Mucosa of descending colon (tissue), 3 donors: ENCODE data around the gene SREK1. TPM values are rescaled to one million over a fixed set of nuclear protein-coding genes. Genes with fewer than 3 reads are reported as not detected.

ENCODE experiments used
- ATAC-seq: fragments of 200-7000 bp; cut with Tn5 transposase; one replicate; pipeline ENCODE4 v1.9.1; 2020; ENCODE audit warnings: mild to moderate bottlenecking, moderate library complexity
- DNase-seq, 3 donors: peaks; one replicate each; pipeline ENCODE4 v3.0.0-alpha.2; 2020
- H3K36me3 ChIP-seq: fragments of 200-600 bp; one replicate; pipeline ENCODE4 v1.8.0; 2021; ENCODE audit warnings: low read depth, mild to moderate bottlenecking
- H3K4me1 ChIP-seq: fragments of 200-600 bp; one replicate; pipeline ENCODE4 v1.8.0; 2021; ENCODE audit warnings: low read depth, mild to moderate bottlenecking
- H3K4me3 ChIP-seq: fragments of 200-600 bp; one replicate; pipeline ENCODE4 v1.8.0; 2021; ENCODE audit warnings: mild to moderate bottlenecking
- H3K9me3 ChIP-seq: fragments of 200-600 bp; one replicate; pipeline ENCODE4 v1.8.0; 2021; ENCODE audit warnings: mild to moderate bottlenecking
- CTCF ChIP-seq: fragments of 200-600 bp; IDR thresholded peaks from one replicate; pipeline ENCODE4 v1.8.0; 2022; ENCODE audit warnings: antibody characterized with exemption, mild to moderate bottlenecking
- intact Hi-C, 2 donors: fragments of 100-400 bp; cut with DNase I in 1 of 2; cut with micrococcal nuclease in 1 of 2; formaldehyde crosslinking; loops; one replicate each; pipeline versions ENCODE4 v1.11.0 to v1.11.1; 2022; cut with DNase I, micrococcal nuclease
- total RNA-seq, 3 donors: library from RNA; stranded (reverse); fragmentation: NEBNext Ultra II Directional in 2 of 3; extraction: Animal tissue kit (Norgen Biotek cat#: 25700) in 2 of 3; gene quantifications; one replicate each; pipeline versions ENCODE4 v1.2.1 to v1.2.4, GENCODE V29; 2021 to 2023
- donor health status: DM: no; HTN: no; CAD: no; lungs with moderate emphysema.
- donor health status: DM: no; HTN: no; CAD: no.
- donor health status: DM: no; HTN: yes; CAD: no.

SREK1 gene
- total RNA-seq, 3 donors from 2014 or later, result 55.7 to 67.8 (median 66.5) TPM

DNA sequence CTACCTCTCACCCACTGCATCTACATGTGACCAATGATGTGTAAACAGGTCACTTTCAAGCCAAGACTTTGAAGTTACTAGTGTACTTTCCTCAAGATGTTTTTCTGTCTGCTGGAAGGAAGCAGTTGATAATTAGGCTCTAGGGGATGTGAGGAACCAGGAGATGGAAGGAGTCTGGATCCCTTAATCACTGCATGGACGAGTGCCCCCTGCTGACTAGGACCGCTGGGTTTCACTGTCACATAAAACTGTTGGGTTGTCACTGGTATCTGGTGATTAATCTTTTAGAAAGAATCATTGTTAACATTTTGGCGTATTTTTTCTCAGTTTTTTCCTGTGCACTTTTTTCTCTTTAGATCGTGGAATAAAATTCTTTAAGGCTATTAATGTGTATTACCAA lies 79.5 kb downstream of the SREK1 start:
- Histone ChIP-seq H3K4me1 (no peaks in the 10 kb centered on the region), H3K4me3 (no peak overlapping the region), H3K36me3 (no peaks in the 10 kb centered on the region), H3K9me3 (no peaks in the 10 kb centered on the region)
- TF ChIP-seq CTCF, result no peak
- peak in 2 of 3 donors; percentile 32 to 43 for DNase-seq
- intact Hi-C loops, result no loop called here
- ATAC-seq, result peak; percentile 38

DNA sequence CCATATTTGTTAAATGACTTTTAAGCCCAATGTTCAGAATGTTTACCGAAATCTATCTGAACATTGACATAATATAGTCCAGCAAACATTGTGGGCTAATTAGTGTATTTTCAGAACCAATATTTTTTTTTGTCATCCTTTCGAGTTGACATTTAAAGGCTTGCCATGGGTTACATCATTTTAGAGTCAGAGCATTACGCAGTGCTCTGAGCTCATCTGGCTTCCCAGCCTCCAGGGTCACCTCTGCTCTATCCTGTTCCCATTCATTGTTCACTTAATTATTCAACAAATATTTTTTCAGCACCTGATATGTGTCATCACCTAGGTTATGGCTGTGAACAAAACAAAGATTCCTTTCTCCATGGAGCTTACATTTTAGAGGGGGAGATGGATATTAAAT lies 80.2 kb downstream of the SREK1 start:
- DNase-seq (no peak), ATAC-seq (no peak)
- Histone ChIP-seq H3K4me1 (no peaks in the 10 kb centered on the region), H3K36me3 (no peaks in the 10 kb centered on the region), H3K4me3 (no peak overlapping the region), H3K9me3 (no peaks in the 10 kb centered on the region)
- TF ChIP-seq CTCF, result no peak
- intact Hi-C loops, result no loop called here

DNA sequence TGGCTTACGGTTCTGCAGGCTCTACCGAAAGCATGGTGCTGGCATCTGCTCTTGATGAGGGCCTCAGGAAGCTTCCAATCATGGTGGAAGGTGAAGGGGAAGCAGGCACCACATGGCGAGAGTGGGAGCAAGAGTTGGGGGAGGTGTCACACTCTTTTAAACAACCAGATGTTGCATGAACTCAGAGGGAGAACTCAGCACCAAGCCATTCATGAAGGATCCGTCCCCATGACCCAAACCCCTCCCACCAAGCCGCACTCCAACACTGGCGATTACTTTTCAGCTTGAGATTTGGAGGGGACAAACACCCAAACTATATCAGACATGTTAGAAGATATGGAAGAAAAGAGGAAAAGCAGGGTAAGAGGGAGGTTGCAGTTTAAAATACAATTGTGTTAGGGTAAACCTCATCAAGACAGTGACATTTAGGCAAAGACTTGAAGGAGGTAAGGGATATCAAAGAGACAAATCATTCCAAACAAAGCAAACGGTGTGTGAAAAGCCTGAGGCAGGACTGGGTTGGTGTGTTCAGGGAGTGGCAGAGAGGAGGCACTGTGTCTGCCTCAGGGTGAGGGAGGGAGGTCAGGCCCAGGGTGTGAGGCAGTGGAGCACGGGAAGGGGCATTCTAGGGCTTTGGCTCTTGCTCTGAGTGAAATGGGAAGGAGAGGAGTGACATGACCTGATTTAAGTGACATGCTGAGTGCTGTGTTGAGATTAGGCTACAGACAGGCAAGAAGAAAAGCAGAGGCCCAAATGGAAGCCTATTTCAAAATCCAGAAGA lies 80.9 kb downstream of the SREK1 start:
- Histone ChIP-seq H3K9me3 (no peaks in the 10 kb centered on the region), H3K4me3 (no peak overlapping the region), H3K36me3 (no peaks in the 10 kb centered on the region), H3K4me1 (no peaks in the 10 kb centered on the region)
- intact Hi-C loops, result no loop called here
- TF ChIP-seq CTCF, result no peak
- no peak for ATAC-seq
- no peak for DNase-seq

DNA sequence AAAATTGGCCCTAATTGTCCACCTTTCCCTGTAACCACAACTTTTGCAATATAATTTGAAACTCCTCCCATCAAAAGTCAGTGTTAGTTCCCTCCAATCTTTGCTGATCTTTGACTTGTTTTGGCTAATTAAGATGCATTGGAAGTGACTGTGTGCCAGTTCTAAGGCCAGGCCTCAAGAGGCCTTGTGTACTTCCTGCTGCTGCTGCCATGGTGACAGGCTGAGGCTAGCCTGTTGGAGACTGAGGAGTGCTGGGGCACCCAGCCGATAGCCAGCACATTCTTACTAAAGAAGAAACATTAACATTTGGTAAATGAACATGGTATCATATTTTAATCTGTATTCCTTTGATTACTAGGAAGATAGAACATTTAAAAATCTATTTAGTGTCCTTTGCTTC lies 86.5 kb downstream of the SREK1 start:
- no peaks in the 10 kb centered on the region for H3K36me3 ChIP-seq
- no peaks in the 10 kb centered on the region for H3K9me3 ChIP-seq
- no peak overlapping the region for H3K4me3 ChIP-seq
- peak; percentile 45 for ATAC-seq
- H3K4me1 ChIP-seq, result no peaks in the 10 kb centered on the region
- TF ChIP-seq CTCF, result no peak
- DNase-seq, result no peak
- intact Hi-C loops, result no loop called here

DNA sequence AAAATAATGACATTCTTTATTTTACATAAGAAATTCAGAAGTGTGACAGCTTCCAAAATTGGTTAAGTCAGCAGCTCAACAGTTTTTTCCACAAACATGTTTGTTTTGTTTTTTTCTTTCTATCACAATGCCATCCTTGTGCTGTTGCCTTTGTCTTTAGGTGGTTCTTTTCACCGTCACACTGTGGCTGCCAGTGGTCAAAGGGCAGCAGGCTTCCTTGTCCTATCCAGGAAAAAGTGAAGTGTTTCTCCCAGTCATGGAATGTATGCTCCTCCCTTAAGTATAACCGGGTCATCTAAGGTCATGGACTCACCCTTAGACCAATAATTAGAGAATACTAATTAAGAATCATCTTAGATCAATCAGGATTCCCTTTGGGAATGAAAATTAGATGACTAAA lies 87.4 kb downstream of the SREK1 start:
- Histone ChIP-seq H3K4me3 (no peak overlapping the region), H3K36me3 (no peaks in the 10 kb centered on the region), H3K4me1 (no peaks in the 10 kb centered on the region), H3K9me3 (no peaks in the 10 kb centered on the region)
- ATAC-seq (peak; percentile 33), DNase-seq (no peak)
- intact Hi-C loops, result no loop called here
- TF ChIP-seq CTCF, result no peak
